Duodenal mucosa (tissue), 2 donors: Measurements from ENCODE around the gene NEURL1B.

Experiments
- H3K27ac ChIP-seq: one replicate; pipeline ENCODE4 v1.7.0; 2013; ENCODE audit warnings: low read depth, low read length
- H3K27me3 ChIP-seq, 2 donors: one replicate each; pipeline ENCODE4 v1.7.0; 2013; ENCODE audit warnings: low read length in 2 of 2, control low read depth in 1 of 2; ENCODE audit not compliant: insufficient read depth in 2 of 2, control insufficient read depth in 1 of 2
- H3K36me3 ChIP-seq, 2 donors: one replicate each; pipeline ENCODE4 v1.7.0; 2013; ENCODE audit warnings: low read length in 2 of 2, control low read depth in 1 of 2; ENCODE audit not compliant: insufficient read depth in 2 of 2, control insufficient read depth in 1 of 2
- H3K4me1 ChIP-seq, 2 donors: one replicate each; pipeline ENCODE4 v1.7.0; 2013; ENCODE audit warnings: low read length in 2 of 2, control low read depth in 1 of 2; ENCODE audit not compliant: insufficient read depth in 2 of 2, control insufficient read depth in 1 of 2
- H3K4me3 ChIP-seq, 2 donors: one replicate each; pipeline ENCODE4 v1.7.0; 2013; ENCODE audit warnings: low read length in 2 of 2, low read depth in 1 of 2
- H3K9ac ChIP-seq, 2 donors: one replicate each; pipeline ENCODE4 v1.7.0; 2013; ENCODE audit warnings: low read length in 2 of 2, low read depth in 1 of 2
- H3K9me3 ChIP-seq, 2 donors: one replicate each; pipeline ENCODE4 v1.7.0; 2013; ENCODE audit warnings: low read length in 2 of 2, control low read depth in 1 of 2; ENCODE audit not compliant: control insufficient read depth in 1 of 2

The NEURL1B gene

DNA sequence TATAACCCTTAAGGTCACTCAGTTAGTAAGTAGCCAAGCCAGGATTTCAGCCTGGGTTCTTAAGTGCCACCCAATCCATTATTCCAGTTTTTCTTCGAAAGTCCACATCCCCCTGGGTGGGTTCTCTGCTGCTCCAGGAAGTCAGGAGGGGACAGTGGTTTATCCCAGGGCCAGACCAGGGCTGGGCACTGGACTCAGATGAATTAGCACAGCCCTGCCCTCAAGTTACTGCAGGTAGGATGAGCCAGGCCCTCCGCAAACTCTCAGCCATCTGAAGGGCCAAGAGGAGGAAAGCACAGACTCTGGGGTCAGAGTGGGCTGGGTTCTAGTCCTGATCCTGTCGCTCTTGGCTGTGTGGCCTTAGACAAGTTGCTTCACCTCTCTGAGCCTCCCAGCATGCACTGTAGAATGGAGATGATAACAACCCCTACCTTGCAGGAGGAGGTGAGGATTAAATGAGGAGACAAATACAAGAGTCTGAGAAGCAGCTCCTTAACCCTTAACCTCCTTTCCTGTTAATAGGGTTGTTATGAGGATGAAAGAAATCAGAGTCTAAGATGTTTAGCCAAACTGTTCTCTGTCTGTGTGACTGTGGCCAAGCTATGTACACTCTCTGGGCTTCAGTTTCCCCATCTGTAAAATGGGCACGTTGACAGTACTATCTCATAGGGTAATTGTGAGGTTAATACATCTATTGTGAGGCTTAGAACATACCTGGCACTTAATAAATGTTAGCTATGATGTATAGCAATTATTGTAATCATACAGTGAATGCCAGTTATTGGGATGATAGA is 6.8 kb upstream of the NEURL1B start:
- H3K4me1 ChIP-seq: peaks cover 12 to 18% of the 10 kb centered on the region in 2 donors
- no peaks in the 10 kb centered on the region for H3K27me3 ChIP-seq
- H3K9ac ChIP-seq: no peak overlapping the region
- no peak overlapping the region for H3K4me3 ChIP-seq
- no peak overlapping the region for H3K27ac ChIP-seq
- H3K9me3 ChIP-seq: no peaks in the 10 kb centered on the region
- no peaks in the 10 kb centered on the region for H3K36me3 ChIP-seq

DNA sequence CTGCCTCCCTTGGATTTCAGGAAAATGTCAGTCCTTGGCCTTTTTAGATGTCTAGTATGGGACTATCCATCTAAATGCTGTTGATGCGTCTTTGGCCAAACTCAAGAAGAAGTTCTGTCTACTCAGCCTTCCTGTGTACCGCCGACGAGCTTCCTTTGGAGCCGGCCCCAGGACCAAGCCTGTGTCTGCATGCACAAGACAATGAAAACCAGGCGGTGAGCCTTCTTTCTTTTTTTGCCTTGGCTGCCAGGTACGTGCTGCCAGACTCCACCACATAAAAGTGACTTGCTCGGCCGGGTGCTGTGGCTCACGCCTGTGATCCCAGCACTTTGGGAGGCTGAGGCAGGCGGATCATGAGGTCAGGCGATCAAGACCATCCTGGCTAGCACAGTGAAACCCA is 6.0 kb upstream of the NEURL1B start:
- Histone ChIP-seq H3K9me3 (no peaks in the 10 kb centered on the region), H3K27me3 (no peaks in the 10 kb centered on the region), H3K9ac (no peak overlapping the region), H3K36me3 (no peaks in the 10 kb centered on the region), H3K27ac (no peak overlapping the region), H3K4me3 (no peak overlapping the region), H3K4me1 (peaks cover 12 to 21% of the 10 kb centered on the region in 2 donors)

DNA sequence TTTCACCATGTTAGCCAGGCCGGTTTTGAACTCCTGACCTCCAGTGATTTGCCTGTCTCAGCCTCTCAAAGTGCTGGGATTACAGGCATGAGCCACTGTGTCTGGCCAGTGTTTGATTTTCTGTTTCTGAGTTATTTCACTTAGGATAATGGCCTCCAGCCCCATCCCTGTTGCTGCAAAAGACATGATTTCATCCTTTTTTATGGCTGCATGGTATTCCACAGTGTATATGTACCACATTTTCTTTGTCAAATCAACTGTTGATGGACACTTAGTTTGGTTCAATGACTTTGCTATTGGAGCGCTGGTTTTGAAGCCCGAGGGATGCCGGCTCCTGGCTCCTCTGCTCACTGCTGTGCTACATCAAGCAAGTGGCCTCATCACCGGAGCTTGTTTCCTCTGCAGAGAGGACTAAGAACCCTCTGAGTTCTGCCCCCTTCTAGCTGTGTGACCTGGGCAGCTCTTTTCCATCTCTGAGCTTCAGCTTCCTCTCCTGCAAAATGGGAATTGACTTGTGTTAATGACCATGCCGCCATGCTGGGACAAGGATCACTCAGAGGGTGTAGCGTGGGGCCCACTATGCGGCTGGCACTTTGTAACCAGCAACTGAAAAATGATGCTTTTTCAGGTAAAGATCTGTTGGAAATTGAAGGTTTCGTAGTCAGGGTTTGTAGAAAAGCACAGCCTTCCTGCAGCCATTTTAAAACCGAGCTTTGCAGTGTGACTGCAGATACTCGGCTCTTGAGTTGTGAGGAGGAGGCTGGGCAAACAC is 4.6 kb upstream of the NEURL1B start:
- Histone ChIP-seq H3K36me3 (no peaks in the 10 kb centered on the region), H3K9me3 (no peaks in the 10 kb centered on the region), H3K4me3 (peak overlapping the region in 1 of 2 donors; percentile 23), H3K4me1 (peaks cover 18 to 29% of the 10 kb centered on the region in 2 donors), H3K27me3 (no peaks in the 10 kb centered on the region), H3K9ac (peak overlapping the region; percentile 12 to 40), H3K27ac (no peak overlapping the region)

DNA sequence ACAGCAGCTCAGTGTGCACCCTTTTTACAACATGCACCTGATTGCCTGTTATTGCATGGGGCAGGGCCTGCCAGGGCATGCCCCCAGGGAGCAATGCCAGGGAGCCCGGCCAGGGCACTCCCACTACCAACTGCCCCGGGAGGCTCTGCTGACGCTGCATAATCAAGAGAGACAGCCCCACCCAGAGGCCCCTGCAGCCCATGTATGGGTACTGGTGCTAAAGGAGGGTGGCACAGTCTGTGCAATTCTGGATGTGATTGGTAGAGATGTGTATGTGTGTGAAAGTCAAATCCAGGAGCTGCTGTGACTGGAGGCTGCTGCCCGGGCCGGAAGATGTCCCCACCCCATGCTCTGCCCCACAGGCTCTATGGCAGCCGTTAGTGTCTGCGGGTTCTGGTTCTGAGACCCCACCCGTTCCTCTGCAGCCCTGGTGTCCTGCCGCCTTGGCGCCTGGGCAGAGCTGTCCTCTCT is 3.9 kb upstream of the NEURL1B start:
- H3K27me3 ChIP-seq: no peaks in the 10 kb centered on the region
- H3K9me3 ChIP-seq: no peaks in the 10 kb centered on the region
- H3K27ac ChIP-seq: no peak overlapping the region
- peaks cover 18 to 34% of the 10 kb centered on the region in 2 donors for H3K4me1 ChIP-seq
- peak overlapping the region; percentile 12 to 44 for H3K9ac ChIP-seq
- peak overlapping the region; percentile 11 to 23 for H3K4me3 ChIP-seq
- no peaks in the 10 kb centered on the region for H3K36me3 ChIP-seq

DNA sequence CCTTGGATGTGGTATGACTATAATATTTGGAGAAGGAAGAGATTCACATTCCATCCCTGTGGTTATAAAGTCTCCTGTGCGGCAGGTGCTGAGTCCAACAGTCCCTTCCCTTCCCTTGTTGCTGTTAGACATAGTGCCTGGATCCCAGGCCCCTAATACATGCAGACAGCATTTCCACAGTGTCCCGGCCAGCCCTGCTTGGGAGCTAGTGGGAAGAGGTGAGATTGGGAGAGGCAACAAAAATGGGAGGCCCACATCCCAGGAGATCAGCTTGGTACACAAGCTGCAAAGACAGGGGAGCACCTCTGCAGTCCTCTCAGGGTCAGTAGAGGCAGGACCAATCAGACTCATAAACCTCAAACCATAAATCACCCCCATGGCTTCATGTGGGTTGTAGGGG is 3.3 kb upstream of the NEURL1B start:
- Histone ChIP-seq H3K27ac (no peak overlapping the region), H3K36me3 (no peaks in the 10 kb centered on the region), H3K27me3 (no peaks in the 10 kb centered on the region), H3K9me3 (no peaks in the 10 kb centered on the region), H3K9ac (peak overlapping the region in 1 of 2 donors; percentile 44), H3K4me3 (peak overlapping the region in 1 of 2 donors; percentile 11), H3K4me1 (peaks cover 18 to 40% of the 10 kb centered on the region in 2 donors)

DNA sequence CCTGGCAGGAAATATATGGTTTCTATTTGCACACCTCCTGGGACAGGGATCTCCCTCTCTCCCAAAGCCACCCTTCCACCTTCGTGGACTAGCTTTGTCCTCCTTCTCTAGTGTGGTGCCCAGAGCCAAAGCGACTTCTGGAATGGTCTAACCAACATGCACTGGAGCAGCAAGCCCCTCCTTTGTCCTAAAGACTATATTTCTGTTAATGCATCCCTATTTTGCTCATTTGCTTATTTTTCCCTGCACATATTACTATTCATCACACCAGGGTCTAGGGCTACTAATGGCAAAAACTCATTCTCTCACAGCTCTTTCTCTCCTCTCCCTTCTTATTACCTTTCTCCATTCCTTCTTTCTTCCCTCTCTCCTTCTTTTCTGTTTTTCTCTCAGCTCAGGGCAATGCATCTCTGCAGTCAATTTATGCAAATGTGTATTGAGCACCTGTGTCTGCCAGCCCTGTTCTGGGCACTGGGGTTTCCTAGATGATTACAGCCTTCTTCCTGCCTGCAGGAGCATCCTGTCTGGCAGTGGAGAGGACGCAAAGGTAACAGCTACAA is 2.8 kb upstream of the NEURL1B start:
- H3K27ac ChIP-seq: no peak overlapping the region
- H3K9ac ChIP-seq: peak overlapping the region in 1 of 2 donors; percentile 44
- H3K9me3 ChIP-seq: no peaks in the 10 kb centered on the region
- H3K4me3 ChIP-seq: no peak overlapping the region
- H3K4me1 ChIP-seq: peaks cover 22 to 45% of the 10 kb centered on the region in 2 donors
- no peaks in the 10 kb centered on the region for H3K36me3 ChIP-seq
- no peaks in the 10 kb centered on the region for H3K27me3 ChIP-seq

DNA sequence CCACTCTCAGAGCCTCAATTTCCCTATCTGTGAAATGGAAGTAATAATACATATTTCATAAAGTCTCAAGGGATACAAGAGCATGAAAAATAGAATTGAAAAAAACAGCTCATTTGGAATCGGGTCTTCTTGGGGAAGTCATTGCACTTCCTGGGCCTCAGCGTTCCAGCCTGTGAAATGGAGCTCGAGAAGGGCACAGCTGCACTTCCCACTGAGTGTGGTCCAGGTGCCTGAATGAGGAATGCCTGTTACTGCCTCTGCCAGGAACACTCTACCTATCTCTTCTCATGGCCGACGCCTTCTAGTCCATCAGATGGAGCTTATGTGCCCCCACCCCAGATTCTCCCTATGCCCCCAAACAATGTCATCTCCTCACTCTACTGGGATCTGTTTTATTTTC is 924 bp upstream of the NEURL1B start:
- Histone ChIP-seq H3K27ac (no peak overlapping the region), H3K27me3 (no peaks in the 10 kb centered on the region), H3K9ac (peak overlapping the region; percentile 10 to 65), H3K4me1 (peaks cover 40 to 64% of the 10 kb centered on the region in 2 donors), H3K9me3 (no peaks in the 10 kb centered on the region), H3K36me3 (no peaks in the 10 kb centered on the region), H3K4me3 (no peak overlapping the region)

DNA sequence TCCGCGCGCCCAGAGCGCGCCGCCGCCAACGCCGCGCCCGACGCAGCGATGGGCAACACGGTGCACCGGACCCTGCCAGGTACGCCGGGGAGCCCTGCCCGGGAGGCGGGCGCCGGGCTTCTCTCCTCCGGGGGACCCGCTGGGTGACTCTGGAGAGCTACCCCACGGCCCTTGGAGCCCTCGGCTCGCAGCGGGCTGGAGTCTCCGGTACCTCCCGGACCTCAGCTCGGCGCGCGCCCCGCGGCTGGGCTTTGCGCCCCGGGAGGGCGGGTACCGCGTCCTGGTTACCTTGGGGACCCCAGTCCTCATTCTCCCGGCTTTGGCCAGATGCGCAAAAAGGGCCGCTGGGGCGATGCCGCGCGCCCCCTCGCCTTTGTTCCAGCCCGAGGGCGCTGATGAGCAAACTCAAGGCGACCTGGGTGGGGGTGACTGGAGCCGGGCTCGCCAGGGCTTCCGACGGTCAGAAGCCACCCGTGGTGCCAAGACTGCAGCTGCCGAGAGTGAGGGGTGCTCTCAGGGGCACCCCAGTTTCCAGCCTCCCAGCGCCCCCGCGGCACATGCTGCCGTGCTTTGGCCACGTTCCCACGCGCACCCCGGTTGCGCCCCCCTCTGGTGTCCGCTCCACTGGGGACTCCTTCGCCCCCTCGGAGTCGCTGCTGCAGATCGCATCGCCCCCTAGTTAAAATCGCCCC is 442 bp downstream of the NEURL1B start:
- Histone ChIP-seq H3K9me3 (no peaks in the 10 kb centered on the region), H3K36me3 (no peaks in the 10 kb centered on the region), H3K4me3 (peak overlapping the region; percentile 58 to 74), H3K27ac (peak overlapping the region; percentile 39), H3K4me1 (peaks cover 50 to 74% of the 10 kb centered on the region in 2 donors), H3K9ac (peak overlapping the region; percentile 44 to 63), H3K27me3 (no peaks in the 10 kb centered on the region)

DNA sequence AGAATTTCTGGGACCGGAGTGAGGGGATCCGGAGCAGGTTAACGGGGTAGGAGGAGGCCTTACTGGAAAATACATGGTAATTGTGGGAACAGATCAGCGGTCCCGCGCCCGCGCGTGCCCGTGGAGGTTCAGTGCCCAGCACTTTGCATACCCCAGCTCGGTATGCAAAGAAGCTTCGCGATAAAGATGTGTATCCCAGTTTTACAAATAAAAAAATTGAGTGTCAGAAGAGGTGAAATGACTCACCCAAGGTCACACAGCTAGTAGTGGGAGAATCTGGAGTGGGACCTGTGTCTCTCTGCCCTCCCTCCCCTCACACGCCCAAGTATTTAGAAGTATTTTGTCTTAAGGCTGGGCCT is 967 bp downstream of the NEURL1B start:
- H3K4me3 ChIP-seq: peak overlapping the region; percentile 58 to 74
- H3K27ac ChIP-seq: peak overlapping the region; percentile 39
- H3K36me3 ChIP-seq: no peaks in the 10 kb centered on the region
- peak overlapping the region; percentile 44 to 63 for H3K9ac ChIP-seq
- H3K9me3 ChIP-seq: no peaks in the 10 kb centered on the region
- peaks cover 50 to 74% of the 10 kb centered on the region in 2 donors for H3K4me1 ChIP-seq
- no peaks in the 10 kb centered on the region for H3K27me3 ChIP-seq
